Measurements from ENCODE around the gene NGF.

The NGF gene

DNA sequence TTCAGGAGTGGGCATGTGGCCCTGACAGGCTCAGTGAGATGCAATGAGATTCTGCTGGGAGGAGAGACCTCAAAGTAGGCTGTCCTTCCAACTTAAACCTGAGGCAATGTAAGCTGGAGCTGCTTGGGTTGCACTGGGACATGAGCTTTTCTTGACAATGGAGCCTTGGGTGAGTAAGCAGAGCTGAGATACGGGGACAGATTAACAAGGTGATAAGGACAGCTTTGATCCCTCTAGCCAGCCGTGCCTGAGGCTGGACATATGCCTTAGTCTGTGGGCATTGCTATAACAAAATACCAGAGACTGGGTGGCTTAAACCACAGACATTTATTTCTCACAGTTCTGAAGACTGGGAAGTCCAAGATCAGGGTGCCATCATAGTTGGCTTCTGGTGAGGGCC is 18.3 kb upstream of the NGF start:
- H3K27ac ChIP-seq (ENCODE audit: low read length): no peak overlapping the region
- DNase-seq (no peak), ATAC-seq (ENCODE audit: insufficient read depth, low read depth) (no peak)
- no peaks in the 10 kb centered on the region for H3K9me3 ChIP-seq (ENCODE audit: insufficient read depth, low read length, severe bottlenecking)
- H3K79me2 ChIP-seq (ENCODE audit: insufficient read depth, low read length): no peaks in the 10 kb centered on the region
- H2AFZ ChIP-seq (ENCODE audit: low read depth, low read length): no peak overlapping the region
- peaks cover 5% of the 10 kb centered on the region for H3K27me3 ChIP-seq (ENCODE audit: insufficient read depth, low read length, poor library complexity)
- H3K4me2 ChIP-seq (ENCODE audit: insufficient read depth, low read length): no peak overlapping the region
- H3K4me1 ChIP-seq (ENCODE audit: insufficient read depth, low read length): no peaks in the 10 kb centered on the region
- no peaks in the 10 kb centered on the region; the same call in 1 of the 2 replicates for H4K20me1 ChIP-seq (ENCODE audit: insufficient read depth, low read length)
- H3K36me3 ChIP-seq (ENCODE audit: insufficient read depth, low read length): no peaks in the 10 kb centered on the region
- no peak overlapping the region for H3K4me3 ChIP-seq (ENCODE audit: low read depth in 1 of 2, low read length in 2 of 2)
- TF ChIP-seq EZH2 (IDR thresholded peaks at IDR 0.05; ENCODE audit: borderline replicate concordance, low read depth, low read length, severe bottlenecking): no peak
- TF ChIP-seq, protein P1, sequence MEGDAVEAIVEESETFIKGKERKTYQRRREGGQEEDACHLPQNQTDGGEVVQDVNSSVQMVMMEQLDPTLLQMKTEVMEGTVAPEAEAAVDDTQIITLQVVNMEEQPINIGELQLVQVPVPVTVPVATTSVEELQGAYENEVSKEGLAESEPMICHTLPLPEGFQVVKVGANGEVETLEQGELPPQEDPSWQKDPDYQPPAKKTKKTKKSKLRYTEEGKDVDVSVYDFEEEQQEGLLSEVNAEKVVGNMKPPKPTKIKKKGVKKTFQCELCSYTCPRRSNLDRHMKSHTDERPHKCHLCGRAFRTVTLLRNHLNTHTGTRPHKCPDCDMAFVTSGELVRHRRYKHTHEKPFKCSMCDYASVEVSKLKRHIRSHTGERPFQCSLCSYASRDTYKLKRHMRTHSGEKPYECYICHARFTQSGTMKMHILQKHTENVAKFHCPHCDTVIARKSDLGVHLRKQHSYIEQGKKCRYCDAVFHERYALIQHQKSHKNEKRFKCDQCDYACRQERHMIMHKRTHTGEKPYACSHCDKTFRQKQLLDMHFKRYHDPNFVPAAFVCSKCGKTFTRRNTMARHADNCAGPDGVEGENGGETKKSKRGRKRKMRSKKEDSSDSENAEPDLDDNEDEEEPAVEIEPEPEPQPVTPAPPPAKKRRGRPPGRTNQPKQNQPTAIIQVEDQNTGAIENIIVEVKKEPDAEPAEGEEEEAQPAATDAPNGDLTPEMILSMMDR (IDR thresholded peaks at IDR 0.05; ENCODE audit: borderline replicate concordance, extremely low read depth, low read length, poor library complexity, severe bottlenecking): no peak
- no peak overlapping the region for H3K9ac ChIP-seq (ENCODE audit: low read depth, low read length)

DNA sequence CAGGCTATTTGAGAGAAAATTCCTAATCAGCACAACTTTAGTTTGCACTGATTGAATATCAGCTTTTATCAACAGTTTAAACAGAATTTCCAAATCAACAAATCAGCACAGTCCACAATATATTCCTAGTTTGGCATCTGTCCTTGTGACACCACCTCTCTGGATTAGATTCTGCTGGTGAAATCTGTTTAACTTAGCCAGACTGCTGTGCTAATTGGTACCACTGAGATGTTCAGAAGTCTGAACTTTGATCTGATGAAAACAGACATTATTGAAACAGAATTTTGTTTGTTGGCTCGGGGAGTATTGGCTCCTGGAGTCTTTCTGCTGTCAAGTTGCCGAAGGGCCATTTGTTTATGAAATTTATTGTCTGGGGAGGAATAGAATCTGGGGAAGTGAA is 17.0 kb upstream of the NGF start:
- Histone ChIP-seq H3K9ac (ENCODE audit: low read depth, low read length) (no peak overlapping the region), H3K79me2 (ENCODE audit: insufficient read depth, low read length) (no peaks in the 10 kb centered on the region)
- no peak for ATAC-seq (ENCODE audit: insufficient read depth, low read depth)

DNA sequence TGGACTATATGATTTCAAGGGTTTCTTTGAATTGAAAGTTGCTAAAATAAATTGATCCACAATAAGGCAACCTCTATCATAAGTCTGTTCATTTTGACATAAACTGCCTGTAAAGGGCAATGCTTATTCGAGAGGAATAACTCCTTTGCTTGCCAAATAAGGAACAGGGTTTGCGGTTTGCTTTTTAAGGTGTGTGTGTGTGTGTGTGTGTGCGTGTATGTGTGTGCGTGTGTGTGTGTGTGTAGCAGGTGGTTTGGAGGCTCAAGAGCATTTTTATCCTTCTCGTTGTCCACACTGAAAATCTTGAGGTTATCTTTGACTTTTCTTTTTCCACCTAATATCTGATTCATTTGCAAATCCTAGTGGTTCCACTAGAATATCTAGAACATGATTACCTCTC is 13.1 kb upstream of the NGF start:
- Histone ChIP-seq H3K9ac (ENCODE audit: low read depth, low read length) (no peak overlapping the region), H3K4me3 (ENCODE audit: low read depth in 1 of 2, low read length in 2 of 2) (no peak overlapping the region), H3K27me3 (ENCODE audit: insufficient read depth, low read length, poor library complexity) (peaks cover 5% of the 10 kb centered on the region), H3K27ac (ENCODE audit: low read length) (no peak overlapping the region), H3K79me2 (ENCODE audit: insufficient read depth, low read length) (no peaks in the 10 kb centered on the region), H3K4me2 (ENCODE audit: insufficient read depth, low read length) (no peak overlapping the region), H4K20me1 (ENCODE audit: insufficient read depth, low read length) (no peaks in the 10 kb centered on the region; the same call in 1 of the 2 replicates), H2AFZ (ENCODE audit: low read depth, low read length) (no peak overlapping the region), H3K9me3 (ENCODE audit: insufficient read depth, low read length, severe bottlenecking) (no peaks in the 10 kb centered on the region), H3K4me1 (ENCODE audit: insufficient read depth, low read length) (no peaks in the 10 kb centered on the region), H3K36me3 (ENCODE audit: insufficient read depth, low read length) (no peaks in the 10 kb centered on the region)
- no peak for TF ChIP-seq EZH2 (IDR thresholded peaks at IDR 0.05; ENCODE audit: borderline replicate concordance, low read depth, low read length, severe bottlenecking)
- TF ChIP-seq, protein P1 (IDR thresholded peaks at IDR 0.05; ENCODE audit: borderline replicate concordance, extremely low read depth, low read length, poor library complexity, severe bottlenecking): no peak
- ATAC-seq (ENCODE audit: insufficient read depth, low read depth) (no peak), DNase-seq (no peak)

More for the DNA sequence above, 17.0 kb upstream of the NGF start:
- H3K4me3 ChIP-seq (ENCODE audit: low read depth in 1 of 2, low read length in 2 of 2): no peak overlapping the region
- H3K4me2 ChIP-seq (ENCODE audit: insufficient read depth, low read length): no peak overlapping the region
- H4K20me1 ChIP-seq (ENCODE audit: insufficient read depth, low read length): no peaks in the 10 kb centered on the region; the same call in 1 of the 2 replicates
- TF ChIP-seq, protein P1 (IDR thresholded peaks at IDR 0.05; ENCODE audit: borderline replicate concordance, extremely low read depth, low read length, poor library complexity, severe bottlenecking): no peak
- TF ChIP-seq EZH2 (IDR thresholded peaks at IDR 0.05; ENCODE audit: borderline replicate concordance, low read depth, low read length, severe bottlenecking): no peak
- no peak overlapping the region for H3K27ac ChIP-seq (ENCODE audit: low read length)
- H2AFZ ChIP-seq (ENCODE audit: low read depth, low read length): no peak overlapping the region
- no peaks in the 10 kb centered on the region for H3K36me3 ChIP-seq (ENCODE audit: insufficient read depth, low read length)
- H3K4me1 ChIP-seq (ENCODE audit: insufficient read depth, low read length): no peaks in the 10 kb centered on the region
- no peaks in the 10 kb centered on the region for H3K9me3 ChIP-seq (ENCODE audit: insufficient read depth, low read length, severe bottlenecking)
- H3K27me3 ChIP-seq (ENCODE audit: insufficient read depth, low read length, poor library complexity): peaks cover 5% of the 10 kb centered on the region
- no peak for DNase-seq

DNA sequence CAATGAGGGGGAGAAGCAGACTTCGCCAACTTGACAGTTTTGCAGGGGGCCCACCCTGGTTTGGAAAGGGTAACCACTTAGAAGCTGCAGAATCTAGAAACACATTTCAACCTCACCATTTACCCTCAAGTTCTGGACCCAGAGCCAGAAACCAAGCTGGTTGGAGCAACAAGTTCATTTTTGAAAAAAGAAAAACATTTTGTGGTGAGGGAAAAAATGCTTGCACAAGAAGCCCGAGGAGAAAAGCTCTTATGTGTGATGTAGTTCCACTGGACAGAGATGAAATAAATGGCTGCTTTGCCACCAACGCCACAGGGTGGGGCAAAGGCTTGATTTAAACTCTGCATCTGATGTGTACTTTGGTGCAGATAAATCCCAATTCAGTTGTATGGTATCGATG is 10.6 kb upstream of the NGF start:
- no peak overlapping the region for H3K4me2 ChIP-seq (ENCODE audit: insufficient read depth, low read length)
- H3K9ac ChIP-seq (ENCODE audit: low read depth, low read length): no peak overlapping the region
- no peak overlapping the region for H3K27ac ChIP-seq (ENCODE audit: low read length)
- no peaks in the 10 kb centered on the region for H3K9me3 ChIP-seq (ENCODE audit: insufficient read depth, low read length, severe bottlenecking)
- TF ChIP-seq, protein P1 (IDR thresholded peaks at IDR 0.05; ENCODE audit: borderline replicate concordance, extremely low read depth, low read length, poor library complexity, severe bottlenecking): no peak
- no peak for TF ChIP-seq EZH2 (IDR thresholded peaks at IDR 0.05; ENCODE audit: borderline replicate concordance, low read depth, low read length, severe bottlenecking)
- peaks cover 5% of the 10 kb centered on the region for H3K27me3 ChIP-seq (ENCODE audit: insufficient read depth, low read length, poor library complexity)
- H4K20me1 ChIP-seq (ENCODE audit: insufficient read depth, low read length): no peaks in the 10 kb centered on the region; the same call in 1 of the 2 replicates
- DNase-seq: no peak
- no peak overlapping the region for H2AFZ ChIP-seq (ENCODE audit: low read depth, low read length)
- no peak for ATAC-seq (ENCODE audit: insufficient read depth, low read depth)
- no peak overlapping the region for H3K4me3 ChIP-seq (ENCODE audit: low read depth in 1 of 2, low read length in 2 of 2)
- H3K4me1 ChIP-seq (ENCODE audit: insufficient read depth, low read length): no peaks in the 10 kb centered on the region
- no peaks in the 10 kb centered on the region for H3K36me3 ChIP-seq (ENCODE audit: insufficient read depth, low read length)
- H3K79me2 ChIP-seq (ENCODE audit: insufficient read depth, low read length): no peaks in the 10 kb centered on the region

All from DND-41 (cell line).